ENCODE results near the gene GCG. TPM values are rescaled to one million over a fixed set of nuclear protein-coding genes. Genes with fewer than 3 reads are reported as not detected.

Gene GCG
- total RNA-seq, 4 donors from 2014 or later, result not detected

DNA sequence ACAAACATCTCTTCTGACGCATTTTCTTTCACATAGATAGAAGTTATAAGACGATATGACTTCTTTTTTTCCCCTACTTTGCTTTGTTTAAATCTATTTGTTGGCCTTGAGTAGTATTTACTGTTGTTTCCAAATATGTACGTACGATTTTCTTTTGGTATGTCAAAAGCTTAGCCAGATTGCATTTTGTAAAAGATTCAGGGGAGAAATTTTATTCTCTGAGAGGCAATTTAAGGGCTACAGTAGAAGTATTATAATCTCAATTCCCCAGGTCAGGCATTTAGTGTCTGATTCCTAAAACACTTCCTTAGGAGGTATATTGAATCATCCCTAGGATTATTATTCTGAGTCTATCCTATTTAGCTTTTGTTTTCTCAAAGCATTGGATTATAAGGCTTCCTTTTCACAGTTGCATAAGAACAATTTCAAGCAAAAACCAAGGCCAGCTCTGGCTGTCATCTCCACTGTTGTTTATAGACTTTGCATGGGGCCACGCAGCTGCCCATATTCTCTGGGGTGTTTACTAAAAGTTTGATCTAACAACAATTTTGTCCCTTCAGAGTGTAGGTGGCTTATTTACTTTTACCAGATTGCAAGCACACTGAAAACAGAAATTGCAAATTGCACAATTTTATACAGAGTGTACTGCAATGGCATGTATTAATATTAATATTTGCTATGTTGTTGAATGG, 33.6 kb upstream of the GCG start:
- TF ChIP-seq, protein P1, sequence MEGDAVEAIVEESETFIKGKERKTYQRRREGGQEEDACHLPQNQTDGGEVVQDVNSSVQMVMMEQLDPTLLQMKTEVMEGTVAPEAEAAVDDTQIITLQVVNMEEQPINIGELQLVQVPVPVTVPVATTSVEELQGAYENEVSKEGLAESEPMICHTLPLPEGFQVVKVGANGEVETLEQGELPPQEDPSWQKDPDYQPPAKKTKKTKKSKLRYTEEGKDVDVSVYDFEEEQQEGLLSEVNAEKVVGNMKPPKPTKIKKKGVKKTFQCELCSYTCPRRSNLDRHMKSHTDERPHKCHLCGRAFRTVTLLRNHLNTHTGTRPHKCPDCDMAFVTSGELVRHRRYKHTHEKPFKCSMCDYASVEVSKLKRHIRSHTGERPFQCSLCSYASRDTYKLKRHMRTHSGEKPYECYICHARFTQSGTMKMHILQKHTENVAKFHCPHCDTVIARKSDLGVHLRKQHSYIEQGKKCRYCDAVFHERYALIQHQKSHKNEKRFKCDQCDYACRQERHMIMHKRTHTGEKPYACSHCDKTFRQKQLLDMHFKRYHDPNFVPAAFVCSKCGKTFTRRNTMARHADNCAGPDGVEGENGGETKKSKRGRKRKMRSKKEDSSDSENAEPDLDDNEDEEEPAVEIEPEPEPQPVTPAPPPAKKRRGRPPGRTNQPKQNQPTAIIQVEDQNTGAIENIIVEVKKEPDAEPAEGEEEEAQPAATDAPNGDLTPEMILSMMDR (IDR thresholded peaks at IDR 0.05; ENCODE audit: low read depth), result no peak

DNA sequence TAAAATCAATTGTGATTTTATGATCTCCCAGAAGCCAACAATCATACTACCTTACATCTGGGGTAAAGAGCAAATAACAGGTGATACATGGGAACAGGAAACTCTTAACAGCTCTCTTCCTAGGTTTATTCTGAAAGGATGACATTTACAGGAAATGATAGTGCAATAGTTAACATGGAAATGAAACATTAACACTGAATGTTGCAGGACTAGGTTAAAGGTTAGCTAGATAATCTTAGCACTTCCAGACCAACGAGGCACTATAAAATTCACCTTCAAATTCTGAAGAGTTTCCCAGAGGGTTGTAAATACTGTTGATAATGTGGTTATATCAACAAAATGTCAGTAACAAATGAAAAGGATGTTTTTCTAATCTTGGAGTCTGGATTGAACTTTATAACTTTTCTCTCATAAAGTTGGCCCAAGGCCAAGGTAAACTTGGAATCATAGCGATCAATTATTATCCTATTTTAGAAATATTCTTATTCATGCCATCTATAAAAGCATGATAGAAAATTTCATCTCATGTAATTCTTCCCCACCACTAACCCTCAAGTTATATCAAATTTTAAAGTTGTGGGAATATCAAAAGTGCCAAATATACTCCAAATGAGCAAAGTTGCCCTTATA, 32.9 kb upstream of the GCG start:
- TF ChIP-seq, protein P1 (IDR thresholded peaks at IDR 0.05; ENCODE audit: low read depth), result no peak

DNA sequence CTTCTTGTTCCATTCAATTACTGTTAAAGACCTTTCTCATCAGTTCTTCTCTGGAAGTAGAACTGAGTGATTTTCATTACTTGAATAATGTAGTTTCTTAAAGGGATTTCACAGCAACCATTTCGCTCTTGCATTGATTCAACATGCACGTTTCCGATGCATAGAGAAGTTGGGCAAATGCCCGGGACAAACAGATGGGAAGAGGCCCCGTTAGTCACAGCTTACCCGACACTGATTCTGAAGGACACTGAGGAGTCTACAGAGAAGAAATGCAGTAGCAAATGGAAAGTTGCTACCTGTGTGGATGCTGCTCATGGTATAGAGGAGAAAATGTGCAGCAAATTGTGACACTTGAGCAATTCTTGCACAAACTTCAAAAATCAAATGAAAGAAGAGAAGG, 32.3 kb upstream of the GCG start:
- TF ChIP-seq, protein P1 (IDR thresholded peaks at IDR 0.05; ENCODE audit: low read depth), result no peak

DNA sequence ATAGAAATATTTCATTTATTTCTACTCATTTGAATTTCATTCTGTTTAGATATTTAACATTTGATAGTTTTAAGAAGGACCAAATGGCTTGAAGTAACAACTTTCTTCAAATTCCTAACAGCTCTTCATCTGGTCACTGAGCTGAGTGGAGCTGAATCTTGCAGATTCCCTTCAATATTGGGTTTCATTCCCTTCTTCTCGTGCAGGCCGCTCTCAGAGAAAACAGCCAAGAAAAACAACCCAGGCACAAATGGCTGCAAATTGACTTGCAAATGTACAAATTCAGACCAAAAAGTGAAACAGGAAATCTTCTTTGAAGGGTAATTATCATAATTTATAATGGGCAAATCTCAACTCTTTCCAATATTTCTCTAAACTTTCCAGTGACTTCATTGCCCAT, 30.3 kb upstream of the GCG start:
- TF ChIP-seq, protein P1 (IDR thresholded peaks at IDR 0.05; ENCODE audit: low read depth), result no peak

DNA sequence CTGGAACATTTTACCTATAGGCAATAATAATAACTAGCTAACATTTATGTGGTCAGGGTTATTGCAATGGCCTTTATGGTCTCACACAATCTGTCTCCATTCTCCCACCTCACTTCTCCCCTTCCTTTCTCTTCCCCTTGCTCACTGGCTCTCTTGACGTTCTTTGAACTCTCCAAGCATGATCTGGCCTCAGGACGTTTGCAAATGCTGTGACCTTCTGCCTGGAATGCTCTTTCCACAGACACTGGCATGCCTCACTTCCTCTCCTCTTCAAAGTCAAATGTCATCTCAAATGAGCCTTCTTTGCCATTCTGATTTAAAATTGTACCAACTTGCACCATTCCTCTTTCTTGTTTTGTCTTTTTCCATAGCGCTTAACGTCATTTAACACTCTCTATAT, 25.3 kb upstream of the GCG start:
- TF ChIP-seq, protein P1 (IDR thresholded peaks at IDR 0.05; ENCODE audit: low read depth), result no peak

DNA sequence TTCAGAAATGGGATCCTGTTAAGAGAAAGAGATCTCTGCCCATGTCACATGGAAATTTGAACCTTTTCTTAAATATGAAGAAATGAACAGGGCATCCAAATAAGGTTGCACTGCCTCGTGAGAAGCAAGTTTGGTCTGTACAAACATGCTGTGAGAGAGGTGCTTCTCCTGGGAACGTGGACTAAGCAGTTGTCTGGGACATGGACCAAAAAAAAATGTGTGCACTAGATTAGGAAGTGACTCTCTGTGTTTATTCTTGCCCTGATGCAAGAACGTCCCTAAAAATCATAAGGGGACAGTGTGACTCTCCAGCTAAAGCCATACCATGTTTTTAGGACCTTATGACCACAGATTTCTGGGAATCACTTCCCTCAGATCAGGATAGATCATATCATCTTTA, 23.7 kb upstream of the GCG start:
- TF ChIP-seq, protein P1 (IDR thresholded peaks at IDR 0.05; ENCODE audit: low read depth), result no peak

DNA sequence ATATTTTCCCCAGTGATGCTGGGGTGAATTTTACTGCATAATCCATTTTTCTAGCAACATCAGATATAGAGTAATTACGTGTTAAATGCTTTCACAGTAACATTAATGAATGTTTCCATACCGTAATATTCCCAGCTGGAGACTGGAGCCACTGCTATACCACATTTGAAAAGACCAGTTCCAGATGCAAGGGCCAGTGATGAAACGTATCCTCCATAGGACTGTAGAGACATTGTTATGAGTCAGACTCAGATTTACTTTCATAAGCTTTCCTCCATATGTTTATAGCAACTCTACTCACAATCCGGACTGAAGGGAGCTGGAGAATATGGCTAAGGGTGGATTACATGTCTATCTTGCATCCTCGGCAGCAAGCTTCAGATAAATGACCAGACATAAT, 22.7 kb upstream of the GCG start:
- TF ChIP-seq, protein P1 (IDR thresholded peaks at IDR 0.05; ENCODE audit: low read depth), result no peak

All from subcutaneous adipose tissue (tissue), 4 donors.